DOHH2 (cell line): ENCODE results near the gene PI4K2A.

ENCODE experiments used
- H3F3A ChIP-seq: fragments of 200-600 bp; sonication (generic), shearing (Covaris generic); 2 replicates; pipeline ENCODE4 v1.6.0; 2016; ENCODE audit warnings: antibody characterized with exemption, mild to moderate bottlenecking; ENCODE audit not compliant: control insufficient read depth, insufficient read depth
- H3K27ac ChIP-seq: fragments of 200-600 bp; sonication (generic); 2 replicates; pipeline ENCODE4 v1.5.1; 2014; ENCODE audit warnings: low read depth, mild to moderate bottlenecking, low read length, moderate library complexity
- H3K27me3 ChIP-seq: fragments of 200-600 bp; sonication (generic); 2 replicates; pipeline ENCODE4 v1.6.1; 2014; ENCODE audit warnings: mild to moderate bottlenecking, low read length, mixed read lengths; ENCODE audit not compliant: control insufficient read depth
- H3K36me3 ChIP-seq: fragments of 200-600 bp; sonication (generic); 2 replicates; pipeline ENCODE4 v1.6.1; 2014; ENCODE audit warnings: mild to moderate bottlenecking, low read length, moderate library complexity, mixed read lengths; ENCODE audit not compliant: control insufficient read depth
- H3K4me1 ChIP-seq: fragments of 200-600 bp; sonication (generic); 2 replicates; pipeline ENCODE4 v1.6.1; 2014; ENCODE audit warnings: mild to moderate bottlenecking, low read length, mixed read lengths; ENCODE audit not compliant: control insufficient read depth
- H3K4me2 ChIP-seq: fragments of 200-600 bp; sonication (generic); 2 replicates; pipeline ENCODE4 v1.6.0; 2014; ENCODE audit warnings: mild to moderate bottlenecking, low read length, moderate library complexity
- H3K4me3 ChIP-seq: fragments of 200-600 bp; sonication (generic); 2 replicates; pipeline ENCODE4 v1.5.1; 2014; ENCODE audit warnings: mild to moderate bottlenecking, low read length, mixed read lengths
- H3K79me2 ChIP-seq: fragments of 200-600 bp; sonication (generic); 2 replicates; pipeline ENCODE4 v1.6.1; 2014; ENCODE audit warnings: mild to moderate bottlenecking, low read length, mixed read lengths; ENCODE audit not compliant: control insufficient read depth
- H3K9me2 ChIP-seq: fragments of 200-600 bp; sonication (generic); replicated peaks from 2 replicates; pipeline ENCODE4 v1.6.1; 2014; ENCODE audit warnings: mild to moderate bottlenecking, low read length, mixed read lengths; ENCODE audit not compliant: control insufficient read depth
- H3K9me3 ChIP-seq: fragments of 200-600 bp; sonication (generic); 2 replicates; pipeline ENCODE4 v1.6.1; 2014; ENCODE audit warnings: antibody characterized with exemption, low read length, mixed read lengths; ENCODE audit not compliant: control insufficient read depth, insufficient read depth
- H4K20me1 ChIP-seq: fragments of 200-600 bp; sonication (generic); 2 replicates; pipeline ENCODE4 v1.6.0; 2014; ENCODE audit warnings: low read depth, mild to moderate bottlenecking, antibody characterized with exemption, low read length, moderate library complexity; ENCODE audit not compliant: control insufficient read depth, insufficient read depth
- CTCF ChIP-seq: fragments of 200-600 bp; sonication (generic); IDR thresholded peaks from one replicate; pipeline ENCODE4 v1.5.1; 2014; ENCODE audit warnings: antibody characterized with exemption, mild to moderate bottlenecking, low read depth, low read length; ENCODE audit not compliant: poor library complexity, severe bottlenecking
- EZH2phosphoT487 ChIP-seq: fragments of 200-600 bp; sonication (generic); IDR thresholded peaks from 2 replicates; pipeline ENCODE4 v1.6.1; 2017; ENCODE audit warnings: borderline replicate concordance, mild to moderate bottlenecking, antibody characterized with exemption, low read length, moderate library complexity, mixed read lengths

Gene PI4K2A

GRCh38 chr10:97607095-97607636, 33.3 kb upstream of the PI4K2A start:
- H3K36me3 ChIP-seq = no peaks in the 10 kb centered on the region
- H3K9me2 ChIP-seq = no peaks in the 10 kb centered on the region
- H3F3A ChIP-seq = no peaks in the 10 kb centered on the region
- TF ChIP-seq CTCF = no peak
- no peak overlapping the region for H3K27ac ChIP-seq
- H3K9me3 ChIP-seq = no peaks in the 10 kb centered on the region
- no peaks in the 10 kb centered on the region for H3K4me1 ChIP-seq
- H4K20me1 ChIP-seq = no peaks in the 10 kb centered on the region
- no peak overlapping the region for H3K4me3 ChIP-seq
- no peaks in the 10 kb centered on the region for H3K79me2 ChIP-seq
- H3K27me3 ChIP-seq = no peaks in the 10 kb centered on the region
- H3K4me2 ChIP-seq = no peak overlapping the region

GRCh38 chr10:97608991-97609561, 31.4 kb upstream of the PI4K2A start:
- Histone ChIP-seq H3F3A (no peaks in the 10 kb centered on the region), H3K9me3 (no peaks in the 10 kb centered on the region), H3K27me3 (no peaks in the 10 kb centered on the region)

GRCh38 chr10:97611473-97611872, 29.0 kb upstream of the PI4K2A start:
- H3K36me3 ChIP-seq = no peaks in the 10 kb centered on the region
- no peaks in the 10 kb centered on the region for H4K20me1 ChIP-seq
- no peaks in the 10 kb centered on the region for H3K27me3 ChIP-seq
- no peak overlapping the region for H3K4me3 ChIP-seq
- H3F3A ChIP-seq = no peaks in the 10 kb centered on the region
- H3K27ac ChIP-seq = no peak overlapping the region
- no peaks in the 10 kb centered on the region for H3K4me1 ChIP-seq
- no peaks in the 10 kb centered on the region for H3K9me3 ChIP-seq
- TF ChIP-seq EZH2phosphoT487 (no peak), CTCF (no peak)
- no peaks in the 10 kb centered on the region for H3K79me2 ChIP-seq
- no peak overlapping the region for H3K4me2 ChIP-seq
- H3K9me2 ChIP-seq = no peaks in the 10 kb centered on the region

More at GRCh38 chr10:97608991-97609561, 31.4 kb upstream of the PI4K2A start:
- Histone ChIP-seq H3K79me2 (no peaks in the 10 kb centered on the region), H3K9me2 (no peaks in the 10 kb centered on the region), H3K4me2 (no peak overlapping the region), H3K4me3 (no peak overlapping the region), H3K27ac (no peak overlapping the region), H4K20me1 (no peaks in the 10 kb centered on the region), H3K4me1 (no peaks in the 10 kb centered on the region), H3K36me3 (no peaks in the 10 kb centered on the region)
- TF ChIP-seq EZH2phosphoT487 (no peak), CTCF (no peak)

GRCh38 chr10:97612386-97612785, 28.1 kb upstream of the PI4K2A start:
- H3K36me3 ChIP-seq = no peaks in the 10 kb centered on the region

More at GRCh38 chr10:97612386-97612785, 28.1 kb upstream of the PI4K2A start:
- no peak overlapping the region for H3K4me2 ChIP-seq
- H3K27me3 ChIP-seq = no peaks in the 10 kb centered on the region
- no peaks in the 10 kb centered on the region for H3K9me2 ChIP-seq
- no peak overlapping the region for H3K27ac ChIP-seq
- H3K4me1 ChIP-seq = no peaks in the 10 kb centered on the region
- no peaks in the 10 kb centered on the region for H3F3A ChIP-seq
- H3K9me3 ChIP-seq = no peaks in the 10 kb centered on the region
- no peak overlapping the region for H3K4me3 ChIP-seq
- H3K79me2 ChIP-seq = no peaks in the 10 kb centered on the region
- no peak for TF ChIP-seq EZH2phosphoT487
- TF ChIP-seq CTCF = peak; percentile 20
- no peaks in the 10 kb centered on the region for H4K20me1 ChIP-seq
